Fibroblast of lung (primary cell): ENCODE measurements around the gene OR2C3. TPM values are rescaled to one million over a fixed set of nuclear protein-coding genes. Genes with fewer than 3 reads are reported as not detected.

Experiments
- DNase-seq, 2 donors: peaks; one replicate each; pipeline versions ENCODE4 v3.0.0 to v3.0.0-alpha.2; 2010; ENCODE audit warnings: low read depth in 2 of 2
- H2AFZ ChIP-seq: 2 replicates; pipeline ENCODE4 v1.5.1; 2012; ENCODE audit warnings: low read length, control low read depth, inconsistent platforms
- H3K27ac ChIP-seq: 2 replicates; pipeline ENCODE4 v1.5.1; 2011; ENCODE audit warnings: low read length, control low read depth; ENCODE audit not compliant: insufficient read depth
- H3K27me3 ChIP-seq: 2 replicates; pipeline ENCODE4 v1.5.1; 2011; ENCODE audit warnings: mild to moderate bottlenecking, low read length; ENCODE audit not compliant: control insufficient read depth, insufficient read depth
- H3K36me3 ChIP-seq: 2 replicates; pipeline ENCODE4 v1.5.1; 2011; ENCODE audit warnings: low read length; ENCODE audit not compliant: control insufficient read depth, insufficient read depth
- H3K4me1 ChIP-seq: 2 replicates; pipeline ENCODE4 v1.5.1; 2011; ENCODE audit warnings: low read length; ENCODE audit not compliant: control insufficient read depth, insufficient read depth; ENCODE audit errors: extremely low read depth
- H3K4me2 ChIP-seq: 2 replicates; pipeline ENCODE4 v1.5.1; 2011; ENCODE audit warnings: low read length, control low read depth; ENCODE audit not compliant: insufficient read depth; ENCODE audit errors: extremely low read depth
- H3K4me3 ChIP-seq, 4 experiments: fragments of 200-600 bp in 1 of 4; sonication (generic) in 1 of 4; replicated peaks in 1 of 4; 2 replicates each; pipeline ENCODE4 v1.5.1; 2011 to 2016; ENCODE audit warnings: low read length in 4 of 4, low read depth in 3 of 4, mild to moderate bottlenecking in 3 of 4, control low read depth in 2 of 4, inconsistent platforms in 1 of 4, mixed read lengths in 1 of 4; ENCODE audit not compliant: insufficient read depth in 1 of 4; ENCODE audit errors: control extremely low read depth in 1 of 4
- H3K79me2 ChIP-seq: 2 replicates; pipeline ENCODE4 v1.5.1; 2012; ENCODE audit warnings: mild to moderate bottlenecking, low read length, inconsistent platforms; ENCODE audit not compliant: control insufficient read depth, insufficient read depth
- H3K9ac ChIP-seq: 2 replicates; pipeline ENCODE4 v1.5.1; 2011; ENCODE audit warnings: mild to moderate bottlenecking, low read length, control low read depth; ENCODE audit not compliant: insufficient read depth
- H3K9me3 ChIP-seq: 2 replicates; pipeline ENCODE4 v1.5.1; 2012; ENCODE audit warnings: low read depth, low read length; ENCODE audit not compliant: control insufficient read depth, insufficient read depth
- H4K20me1 ChIP-seq: 2 replicates; pipeline ENCODE4 v1.5.1; 2011; ENCODE audit warnings: low read length; ENCODE audit not compliant: control insufficient read depth, insufficient read depth; ENCODE audit errors: extremely low read depth
- EZH2 ChIP-seq: IDR thresholded peaks from 2 replicates; pipeline ENCODE4 v1.5.1; 2012; ENCODE audit warnings: low read length, control low read depth, mild to moderate bottlenecking; ENCODE audit errors: missing control alignments
- polyA plus RNA-seq, 2 donors: library from polyadenylated mRNA; depleted of rRNA in 1 of 2; stranded (reverse) in 1 of 2; unstranded in 1 of 2; fragments of >200 nt; gene quantifications; 2 replicates each; pipeline ENCODE4 v1.2.1, GENCODE V29; 2011 to 2012; ENCODE audit warnings: missing spikeins in 1 of 2
- total RNA-seq: library from RNA; depleted of rRNA; stranded (reverse); fragments of >200 nt; gene quantifications from 2 replicates; pipeline ENCODE4 v1.2.1, GENCODE V29; 2014
- TF ChIP-seq, protein P1 (sequence below), 2 donors: IDR thresholded peaks in 1 of 2; conservative IDR thresholded peaks in 1 of 2; 1 replicate in 1 of 2; 2 replicates in 1 of 2; pipeline ENCODE4 v1.5.1; 2011 to 2012; ENCODE audit warnings: low read length in 2 of 2, control low read depth in 1 of 2, inconsistent platforms in 1 of 2, low read depth in 1 of 2, mild to moderate bottlenecking in 1 of 2

OR2C3 gene
- total and polyA plus RNA-seq, 2 donors (not counting 1 experiment from before 2014, with no cell fraction given) = not detected

DNA sequence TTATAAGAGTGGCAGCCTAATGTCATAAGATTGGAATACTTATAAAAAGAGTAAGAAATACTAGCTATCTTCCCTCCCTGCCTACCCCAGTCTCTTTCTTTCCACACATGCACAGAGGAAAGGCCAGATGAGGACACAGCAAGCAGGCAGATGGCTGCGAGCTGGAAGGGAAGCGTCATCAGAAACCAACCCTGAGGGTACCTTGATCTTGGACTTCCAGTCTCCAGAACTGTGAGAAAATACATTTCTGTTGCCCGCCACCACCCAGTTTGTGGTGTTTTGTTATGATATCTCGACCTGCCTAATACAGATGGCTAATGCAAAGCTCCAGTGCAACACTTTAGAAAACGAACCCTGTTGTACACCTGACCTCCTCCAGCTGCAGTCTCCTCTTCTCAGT, 2.3 kb upstream of the OR2C3 start:
- no peaks in the 10 kb centered on the region for H3K79me2 ChIP-seq
- no peak overlapping the region for H3K9ac ChIP-seq
- TF ChIP-seq EZH2 = no peak
- TF ChIP-seq, protein P1, sequence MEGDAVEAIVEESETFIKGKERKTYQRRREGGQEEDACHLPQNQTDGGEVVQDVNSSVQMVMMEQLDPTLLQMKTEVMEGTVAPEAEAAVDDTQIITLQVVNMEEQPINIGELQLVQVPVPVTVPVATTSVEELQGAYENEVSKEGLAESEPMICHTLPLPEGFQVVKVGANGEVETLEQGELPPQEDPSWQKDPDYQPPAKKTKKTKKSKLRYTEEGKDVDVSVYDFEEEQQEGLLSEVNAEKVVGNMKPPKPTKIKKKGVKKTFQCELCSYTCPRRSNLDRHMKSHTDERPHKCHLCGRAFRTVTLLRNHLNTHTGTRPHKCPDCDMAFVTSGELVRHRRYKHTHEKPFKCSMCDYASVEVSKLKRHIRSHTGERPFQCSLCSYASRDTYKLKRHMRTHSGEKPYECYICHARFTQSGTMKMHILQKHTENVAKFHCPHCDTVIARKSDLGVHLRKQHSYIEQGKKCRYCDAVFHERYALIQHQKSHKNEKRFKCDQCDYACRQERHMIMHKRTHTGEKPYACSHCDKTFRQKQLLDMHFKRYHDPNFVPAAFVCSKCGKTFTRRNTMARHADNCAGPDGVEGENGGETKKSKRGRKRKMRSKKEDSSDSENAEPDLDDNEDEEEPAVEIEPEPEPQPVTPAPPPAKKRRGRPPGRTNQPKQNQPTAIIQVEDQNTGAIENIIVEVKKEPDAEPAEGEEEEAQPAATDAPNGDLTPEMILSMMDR (conservative IDR thresholded peaks at IDR 0.05 in 1 of 2, IDR thresholded peaks at IDR 0.05 in 1 of 2; ENCODE audit: low read depth in 1 of 2, low read length in 2 of 2) = no peak
- no peak overlapping the region for H3K27ac ChIP-seq
- no peaks in the 10 kb centered on the region for H3K4me1 ChIP-seq
- no peak for DNase-seq
- no peak overlapping the region for H3K4me3 ChIP-seq
- H3K4me2 ChIP-seq = no peak overlapping the region
- H4K20me1 ChIP-seq = no peaks in the 10 kb centered on the region
- no peaks in the 10 kb centered on the region for H3K27me3 ChIP-seq
- H2AFZ ChIP-seq = no peak overlapping the region
- no peaks in the 10 kb centered on the region for H3K9me3 ChIP-seq
- H3K36me3 ChIP-seq = no peaks in the 10 kb centered on the region

DNA sequence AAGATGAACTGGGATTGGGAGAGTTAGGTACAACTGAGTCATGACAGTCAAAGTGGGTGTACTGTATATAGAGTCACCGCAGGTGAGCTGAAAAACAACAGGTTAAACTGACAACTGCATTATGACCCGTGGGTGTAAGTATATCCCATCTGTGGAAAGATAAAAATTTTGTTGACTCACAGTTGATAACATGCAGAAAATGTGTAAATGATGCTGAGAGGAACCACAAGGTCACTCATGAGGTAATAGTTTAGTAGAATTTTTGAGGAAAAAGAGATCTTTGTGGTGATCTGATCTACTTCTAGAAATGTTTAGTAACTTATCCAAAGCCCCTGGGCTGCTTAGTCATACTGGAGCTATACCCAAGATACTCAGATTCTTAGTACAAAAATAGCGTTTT, 838 bp downstream of the OR2C3 start:
- TF ChIP-seq, protein P1 (conservative IDR thresholded peaks at IDR 0.05 in 1 of 2, IDR thresholded peaks at IDR 0.05 in 1 of 2; ENCODE audit: low read depth in 1 of 2, low read length in 2 of 2) = no peak
- no peak for TF ChIP-seq EZH2
- no peak overlapping the region for H2AFZ ChIP-seq

DNA sequence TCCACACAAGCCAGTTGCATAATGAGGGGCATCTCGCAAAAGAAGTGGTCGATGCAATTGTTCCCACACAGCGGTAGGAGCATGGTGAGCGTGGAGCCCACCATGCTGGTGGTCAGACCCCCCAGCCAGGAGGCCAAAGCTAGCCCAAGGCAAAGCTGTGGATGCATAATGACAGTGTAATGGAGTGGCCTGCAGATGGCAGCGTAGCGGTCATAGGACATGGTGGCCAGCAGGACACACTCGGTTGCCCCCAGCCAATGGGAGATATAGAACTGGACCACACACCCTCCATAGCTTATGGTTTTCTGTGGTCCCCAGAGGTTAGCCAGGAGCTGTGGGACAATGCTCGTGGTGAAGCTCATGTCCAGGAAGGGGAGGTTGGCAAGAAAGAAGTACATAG, 4.3 kb downstream of the OR2C3 start:
- H3K9ac ChIP-seq = no peak overlapping the region
- no peak overlapping the region for H3K4me3 ChIP-seq
- no peak for DNase-seq
- H3K27me3 ChIP-seq = no peaks in the 10 kb centered on the region
- no peaks in the 10 kb centered on the region for H3K79me2 ChIP-seq
- TF ChIP-seq, protein P1 (conservative IDR thresholded peaks at IDR 0.05 in 1 of 2, IDR thresholded peaks at IDR 0.05 in 1 of 2; ENCODE audit: low read depth in 1 of 2, low read length in 2 of 2) = no peak
- no peak for TF ChIP-seq EZH2
- no peaks in the 10 kb centered on the region for H3K36me3 ChIP-seq
- no peak overlapping the region for H2AFZ ChIP-seq
- H3K4me1 ChIP-seq = no peaks in the 10 kb centered on the region
- H4K20me1 ChIP-seq = no peaks in the 10 kb centered on the region
- no peak overlapping the region for H3K27ac ChIP-seq
- H3K9me3 ChIP-seq = no peaks in the 10 kb centered on the region
- H3K4me2 ChIP-seq = no peak overlapping the region

More for the DNA sequence above, 838 bp downstream of the OR2C3 start:
- no peaks in the 10 kb centered on the region for H3K9me3 ChIP-seq
- no peak overlapping the region for H3K9ac ChIP-seq
- no peak overlapping the region for H3K4me3 ChIP-seq
- no peaks in the 10 kb centered on the region for H3K4me1 ChIP-seq
- no peak for DNase-seq
- H4K20me1 ChIP-seq = no peaks in the 10 kb centered on the region
- H3K36me3 ChIP-seq = no peaks in the 10 kb centered on the region
- no peak overlapping the region for H3K4me2 ChIP-seq
- H3K27ac ChIP-seq = no peak overlapping the region
- H3K27me3 ChIP-seq = no peaks in the 10 kb centered on the region
- H3K79me2 ChIP-seq = no peaks in the 10 kb centered on the region
